Measurements from ENCODE around the gene SPAM1. TPM values are rescaled to one million over a fixed set of nuclear protein-coding genes. Genes with fewer than 3 reads are reported as not detected.
A peak's percentile ranks its signal among the peaks of the same experiment; 100 is the strongest.

Gene SPAM1
- total RNA-seq, 1 donor from 2014 or later = not detected

DNA sequence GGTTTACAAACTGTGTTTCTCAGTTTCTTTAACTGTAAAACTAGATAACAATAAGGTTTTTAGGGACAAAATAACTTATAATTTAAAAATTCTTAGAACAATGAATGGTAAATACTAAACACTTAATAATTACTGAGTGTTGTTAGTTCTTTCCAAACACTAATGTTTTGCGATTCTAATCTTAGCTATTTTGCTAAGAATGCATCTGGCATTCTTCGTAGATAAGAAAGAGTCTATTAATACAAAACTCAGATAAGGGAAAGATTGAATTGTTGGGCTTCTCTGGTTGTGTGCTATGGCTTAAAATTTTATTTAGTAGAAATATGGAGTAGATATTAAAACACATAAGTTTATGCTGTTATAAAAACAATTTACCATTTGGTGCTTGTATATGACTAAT, 62.4 kb downstream of the SPAM1 start:
- H3K36me3 ChIP-seq = no peaks in the 10 kb centered on the region
- no peak overlapping the region for H3K4me3 Mint-ChIP-seq
- H3K36me3 Mint-ChIP-seq = no peaks in the 10 kb centered on the region
- H3K27ac Mint-ChIP-seq = no peak overlapping the region
- no peaks in the 10 kb centered on the region for H4K20me1 ChIP-seq (ENCODE audit: low read depth)
- H3K4me3 ChIP-seq = no peak overlapping the region
- H3K27me3 ChIP-seq = no peaks in the 10 kb centered on the region
- no peak overlapping the region for H3K9ac ChIP-seq
- no peak overlapping the region for H2AFZ ChIP-seq (replicated peaks)
- TF ChIP-seq, protein P1, sequence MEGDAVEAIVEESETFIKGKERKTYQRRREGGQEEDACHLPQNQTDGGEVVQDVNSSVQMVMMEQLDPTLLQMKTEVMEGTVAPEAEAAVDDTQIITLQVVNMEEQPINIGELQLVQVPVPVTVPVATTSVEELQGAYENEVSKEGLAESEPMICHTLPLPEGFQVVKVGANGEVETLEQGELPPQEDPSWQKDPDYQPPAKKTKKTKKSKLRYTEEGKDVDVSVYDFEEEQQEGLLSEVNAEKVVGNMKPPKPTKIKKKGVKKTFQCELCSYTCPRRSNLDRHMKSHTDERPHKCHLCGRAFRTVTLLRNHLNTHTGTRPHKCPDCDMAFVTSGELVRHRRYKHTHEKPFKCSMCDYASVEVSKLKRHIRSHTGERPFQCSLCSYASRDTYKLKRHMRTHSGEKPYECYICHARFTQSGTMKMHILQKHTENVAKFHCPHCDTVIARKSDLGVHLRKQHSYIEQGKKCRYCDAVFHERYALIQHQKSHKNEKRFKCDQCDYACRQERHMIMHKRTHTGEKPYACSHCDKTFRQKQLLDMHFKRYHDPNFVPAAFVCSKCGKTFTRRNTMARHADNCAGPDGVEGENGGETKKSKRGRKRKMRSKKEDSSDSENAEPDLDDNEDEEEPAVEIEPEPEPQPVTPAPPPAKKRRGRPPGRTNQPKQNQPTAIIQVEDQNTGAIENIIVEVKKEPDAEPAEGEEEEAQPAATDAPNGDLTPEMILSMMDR (IDR thresholded peaks at IDR 0.05) = no peak
- no peak for TF ChIP-seq EZH2phosphoT487 (IDR thresholded peaks at IDR 0.05)
- no peak for TF ChIP-seq EZH2 (IDR thresholded peaks at IDR 0.05)
- H3K9me3 Mint-ChIP-seq = peaks cover 2% of the 10 kb centered on the region
- no peaks in the 10 kb centered on the region for H3K27me3 Mint-ChIP-seq (ENCODE audit: insufficient read depth, low read depth)
- H3K4me1 ChIP-seq = no peaks in the 10 kb centered on the region
- H3K27ac ChIP-seq = no peak overlapping the region
- no peaks in the 10 kb centered on the region for H3K9me3 ChIP-seq (ENCODE audit: low read depth)
- no peaks in the 10 kb centered on the region for H3K4me1 Mint-ChIP-seq
- H3F3A ChIP-seq (ENCODE audit: low read depth) = no peaks in the 10 kb centered on the region
- DNase-seq (ENCODE audit: low spot score) = no peak
- no peak overlapping the region for H3K4me2 ChIP-seq
- H3K79me2 ChIP-seq (ENCODE audit: low read depth) = no peaks in the 10 kb centered on the region

DNA sequence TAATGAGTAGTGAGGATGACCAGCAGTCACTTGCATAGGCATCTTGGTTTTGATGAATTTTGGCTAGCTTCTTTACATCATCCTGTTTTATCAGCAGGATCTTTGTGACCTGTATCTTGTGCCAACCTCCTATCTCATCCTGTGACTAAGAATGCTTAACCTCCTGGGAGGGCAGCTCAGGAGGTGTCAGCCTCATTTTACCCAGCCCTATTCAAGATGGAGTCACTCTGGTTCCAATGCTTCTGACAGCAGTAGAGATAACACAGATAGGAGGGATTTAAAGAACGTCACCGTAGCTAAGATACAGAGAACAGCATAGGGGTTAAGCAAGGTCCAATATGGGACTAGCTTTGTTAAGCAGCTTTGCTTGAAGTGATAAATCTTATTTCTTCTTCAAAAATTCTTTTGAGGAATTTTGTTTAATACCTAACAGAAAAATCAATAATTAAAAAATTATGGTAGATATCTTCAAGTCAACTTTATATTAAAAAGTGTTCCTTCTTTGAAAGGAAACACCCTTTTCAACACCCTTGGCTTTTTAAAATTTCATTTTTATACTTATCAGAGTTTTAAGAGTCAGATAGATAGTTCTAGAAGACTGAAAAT, 68.0 kb downstream of the SPAM1 start:
- Histone ChIP-seq H4K20me1 (ENCODE audit: low read depth) (no peaks in the 10 kb centered on the region), H3K27me3 (no peaks in the 10 kb centered on the region), H3K4me1 (peaks cover 17% of the 10 kb centered on the region), H3K4me2 (no peak overlapping the region), H3K9ac (no peak overlapping the region), H2AFZ (replicated peaks) (no peak overlapping the region), H3K27ac (no peak overlapping the region), H3K79me2 (ENCODE audit: low read depth) (no peaks in the 10 kb centered on the region), H3K9me3 (ENCODE audit: low read depth) (no peaks in the 10 kb centered on the region), H3K4me3 (no peak overlapping the region), H3K36me3 (no peaks in the 10 kb centered on the region), H3F3A (ENCODE audit: low read depth) (peaks cover 17% of the 10 kb centered on the region)
- H3K27me3 Mint-ChIP-seq (ENCODE audit: insufficient read depth, low read depth) = no peaks in the 10 kb centered on the region
- TF ChIP-seq EZH2 (IDR thresholded peaks at IDR 0.05) = no peak
- TF ChIP-seq EZH2phosphoT487 (IDR thresholded peaks at IDR 0.05) = no peak
- TF ChIP-seq, protein P1 (IDR thresholded peaks at IDR 0.05) = no peak
- no peak overlapping the region for H3K4me3 Mint-ChIP-seq
- peaks cover 19% of the 10 kb centered on the region for H3K4me1 Mint-ChIP-seq
- H3K9me3 Mint-ChIP-seq = peaks cover 8% of the 10 kb centered on the region
- DNase-seq (ENCODE audit: low spot score) = no peak
- no peak overlapping the region for H3K27ac Mint-ChIP-seq
- no peaks in the 10 kb centered on the region for H3K36me3 Mint-ChIP-seq

DNA sequence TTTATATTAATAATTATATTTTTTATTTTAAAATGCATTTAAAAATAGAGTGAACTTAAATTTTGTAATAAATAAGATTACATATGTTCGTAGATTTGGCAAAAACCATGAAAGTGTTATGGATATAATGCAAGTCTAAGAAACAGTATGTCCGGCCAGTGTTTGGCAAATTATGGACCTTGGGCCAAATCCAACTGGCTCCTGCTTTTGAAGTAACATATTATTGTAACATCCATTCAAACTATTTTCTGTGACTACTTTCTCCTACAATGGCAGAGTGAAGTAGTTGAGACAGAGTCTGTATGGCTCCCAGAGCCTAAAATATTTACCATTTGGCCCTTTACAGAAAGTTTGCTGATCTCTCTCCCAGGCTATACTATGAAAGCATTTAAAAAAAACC, 69.0 kb downstream of the SPAM1 start:
- H3K9ac ChIP-seq = no peak overlapping the region
- Mint-ChIP-seq H3K36me3 (no peaks in the 10 kb centered on the region), H3K9me3 (peaks cover 8% of the 10 kb centered on the region), H3K27ac (peak overlapping the region; percentile 3), H3K4me1 (peaks cover 19% of the 10 kb centered on the region), H3K27me3 (ENCODE audit: insufficient read depth, low read depth) (no peaks in the 10 kb centered on the region), H3K4me3 (no peak overlapping the region)
- H3K27me3 ChIP-seq = no peaks in the 10 kb centered on the region
- TF ChIP-seq, protein P1 (IDR thresholded peaks at IDR 0.05) = no peak
- TF ChIP-seq EZH2phosphoT487 (IDR thresholded peaks at IDR 0.05) (no peak), EZH2 (IDR thresholded peaks at IDR 0.05) (no peak)
- H3F3A ChIP-seq (ENCODE audit: low read depth) = peaks cover 17% of the 10 kb centered on the region
- DNase-seq (ENCODE audit: low spot score) = no peak
- peaks cover 17% of the 10 kb centered on the region for H3K4me1 ChIP-seq
- no peaks in the 10 kb centered on the region for H3K79me2 ChIP-seq (ENCODE audit: low read depth)
- H3K4me3 ChIP-seq = no peak overlapping the region
- H2AFZ ChIP-seq (replicated peaks) = peak overlapping the region; percentile 61
- H3K9me3 ChIP-seq (ENCODE audit: low read depth) = no peaks in the 10 kb centered on the region
- H3K4me2 ChIP-seq = no peak overlapping the region
- no peaks in the 10 kb centered on the region for H3K36me3 ChIP-seq
- no peaks in the 10 kb centered on the region for H4K20me1 ChIP-seq (ENCODE audit: low read depth)
- no peak overlapping the region for H3K27ac ChIP-seq
